Heart left ventricle (tissue), 16 donors: ENCODE measurements around the gene RPS8. TPM values are rescaled to one million over a fixed set of nuclear protein-coding genes. Genes with fewer than 3 reads are reported as not detected.

Experiments used
- ATAC-seq, 4 donors: fragments of 200-7000 bp; cut with Tn5 transposase; one replicate each; pipeline ENCODE4 v1.9.1; 2020 to 2022; ENCODE audit warnings: moderate library complexity in 4 of 4, mild to moderate bottlenecking in 3 of 4, moderate number of reproducible peaks in 1 of 4
- DNase-seq, 5 donors: peaks; one replicate each; pipeline ENCODE4 v3.0.0-alpha.2; 2020
- H3K27ac ChIP-seq, 12 donors: fragments of 200-600 bp; sonication (generic) in 4 of 12; one replicate each; pipeline versions ENCODE4 v1.5.0 to v1.8.0; 2016 to 2022; ENCODE audit warnings: mild to moderate bottlenecking in 2 of 12
- H3K27me3 ChIP-seq, 9 donors: fragments of 200-600 bp; sonication (generic) in 2 of 9; one replicate each; pipeline versions ENCODE4 v1.5.1 to v1.8.0; 2016 to 2022; ENCODE audit warnings: mild to moderate bottlenecking in 3 of 9
- H3K36me3 ChIP-seq, 9 donors: fragments of 200-600 bp; sonication (generic) in 2 of 9; one replicate each; pipeline versions ENCODE4 v1.5.0 to v1.8.0; 2018 to 2022; ENCODE audit warnings: mild to moderate bottlenecking in 2 of 9
- H3K4me1 ChIP-seq, 12 donors: fragments of 200-600 bp; sonication (generic) in 4 of 12; one replicate each; pipeline versions ENCODE4 v1.5.0 to v1.8.0; 2016 to 2022; ENCODE audit warnings: mild to moderate bottlenecking in 3 of 12
- H3K4me3 ChIP-seq, 12 donors: fragments of 200-600 bp; sonication (generic) in 4 of 12; one replicate each; pipeline versions ENCODE4 v1.5.0 to v1.8.0; 2017 to 2022; ENCODE audit warnings: mild to moderate bottlenecking in 9 of 12, moderate library complexity in 4 of 12
- H3K9me3 ChIP-seq, 12 donors: fragments of 200-600 bp; sonication (generic) in 4 of 12; one replicate each; pipeline versions ENCODE4 v1.5.0 to v1.8.0; 2016 to 2022; ENCODE audit warnings: mild to moderate bottlenecking in 1 of 12
- POLR2A ChIP-seq, 2 donors: fragments of 450-650 bp; IDR thresholded peaks; one replicate each; pipeline ENCODE4 v1.6.1; 2017; ENCODE audit warnings: antibody characterized with exemption in 2 of 2, mild to moderate bottlenecking in 2 of 2, moderate library complexity in 2 of 2
- whole genome bisulfite sequencing, 4 donors: extraction: QIAGEN DNeasy Blood & Tissue Kit in 2 of 4; methylation state at CpG; one replicate each; pipeline versions ENCODE4 v1.1.5 to v1.1.7; 2013 to 2018; 5-methylcytosine and 5-hydroxymethylcytosine counted together
- intact Hi-C, 10 donors: fragments of 100-400 bp; cut with DNase I; formaldehyde crosslinking; loops; one replicate each; pipeline versions ENCODE4 v1.11.1 to v1.14.2; 2022
- polyA plus RNA-seq, 2 donors: library from polyadenylated mRNA; stranded (reverse); fragments of 200-250 nt; gene quantifications; one replicate each; pipeline ENCODE4 v1.2.3, GENCODE V29; 2013
- total RNA-seq, 9 donors: library from RNA; depleted of rRNA in 2 of 9; stranded (reverse); fragments of >200 nt in 2 of 9; fragmentation: NEBNext Ultra II Directional in 3 of 9; extraction: Animal tissue kit (Norgen Biotek cat#: 25700) in 3 of 9; gene quantifications; one replicate each; pipeline versions ENCODE4 v1.1.0 to v1.2.4, GENCODE V29; 2016 to 2023
- TF ChIP-seq, protein P1 (sequence below), 12 donors: fragments of 200-600 bp; sonication (generic) in 4 of 12; IDR thresholded peaks; one replicate each; pipeline versions ENCODE4 v1.5.0 to v1.8.0; 2018 to 2022; ENCODE audit warnings: antibody characterized with exemption in 12 of 12, mild to moderate bottlenecking in 5 of 12
- donor health status: ischemic (EF 13 %, LVEDD 7.1; RV severe dilation, severe dysfunction).
- donor health status: healthy with polysubstance abuse.
- donor health status: DM: no; HTN: yes; CAD: no.
- donor health status: DM: no; HTN: no; CAD: no.
- donor health status: ischemic (EF 25% LVEDD 6.9; RV normal size, moderate dysfunction).
- donor health status: ischemic (EF 25% LVEDD 5.7; RV mildly dilated, moderate dysfunction).
- donor health status: healthy.
- donor health status: DM: yes; HTN: yes; CAD: no.
- donor health status: ischemic (EF 35%, LVEDD 5.7; RV mildly dilated, moderate dysfunction).
- donor health status: nonischemic (EF 11% LVEDD 7.7; RV severe dilation, severe dysfunction).
- donor health status: DM: yes; HTN: yes; CAD: no.
- donor health status: PGD.
- donor health status: ischemic (EF 29% LVEDD 5.4; RV normal size, mild dysfunction).
- donor health status: nonischemic (EF 23%, LVEDD 6.1; RV moderate dilation, normal function).

RPS8 gene
- total and polyA plus RNA-seq, 11 donors, result 576 to 1,848 (median 967) TPM

- 1 to 4% (median 2%) methylated on average over 8 to 14 of the region's 14 CpGs for WGBS, 4 donors
- no peaks in the 10 kb centered on the region for H3K9me3 ChIP-seq
- peak overlapping the region in 3 of 12 donors; percentile 84 to 92 (median 89) for H3K27ac ChIP-seq
- ATAC-seq (no peak), DNase-seq (no peak)
- H3K36me3 ChIP-seq, result no peaks in the 10 kb centered on the region
- intact Hi-C loops, result no loop called here
- peaks cover 0 to 13% (median 8%) of the 10 kb centered on the region in 12 donors for H3K4me1 ChIP-seq
- TF ChIP-seq POLR2A (IDR thresholded peaks at IDR 0.05), result no peak
- no peaks in the 10 kb centered on the region for H3K27me3 ChIP-seq
- H3K4me3 ChIP-seq, result peak overlapping the region in 11 of 12 donors; percentile 30 to 69 (median 62)
These were observed 35.1 kb upstream of the RPS8 start for GRCh38 chr1:44740179-44740617.

- H3K4me3 ChIP-seq, result no peak overlapping the region
- peaks cover 0 to 14% (median 0%) of the 10 kb centered on the region in 9 donors for H3K36me3 ChIP-seq
- DNase-seq (no peak), ATAC-seq (no peak)
- intact Hi-C loops, result no loop called here
- 86 to 93% (median 92%) methylated on average over 1 of the region's 1 CpG for WGBS, 4 donors
- TF ChIP-seq, protein P1, sequence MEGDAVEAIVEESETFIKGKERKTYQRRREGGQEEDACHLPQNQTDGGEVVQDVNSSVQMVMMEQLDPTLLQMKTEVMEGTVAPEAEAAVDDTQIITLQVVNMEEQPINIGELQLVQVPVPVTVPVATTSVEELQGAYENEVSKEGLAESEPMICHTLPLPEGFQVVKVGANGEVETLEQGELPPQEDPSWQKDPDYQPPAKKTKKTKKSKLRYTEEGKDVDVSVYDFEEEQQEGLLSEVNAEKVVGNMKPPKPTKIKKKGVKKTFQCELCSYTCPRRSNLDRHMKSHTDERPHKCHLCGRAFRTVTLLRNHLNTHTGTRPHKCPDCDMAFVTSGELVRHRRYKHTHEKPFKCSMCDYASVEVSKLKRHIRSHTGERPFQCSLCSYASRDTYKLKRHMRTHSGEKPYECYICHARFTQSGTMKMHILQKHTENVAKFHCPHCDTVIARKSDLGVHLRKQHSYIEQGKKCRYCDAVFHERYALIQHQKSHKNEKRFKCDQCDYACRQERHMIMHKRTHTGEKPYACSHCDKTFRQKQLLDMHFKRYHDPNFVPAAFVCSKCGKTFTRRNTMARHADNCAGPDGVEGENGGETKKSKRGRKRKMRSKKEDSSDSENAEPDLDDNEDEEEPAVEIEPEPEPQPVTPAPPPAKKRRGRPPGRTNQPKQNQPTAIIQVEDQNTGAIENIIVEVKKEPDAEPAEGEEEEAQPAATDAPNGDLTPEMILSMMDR (IDR thresholded peaks at IDR 0.05), result no peak
- no peak for TF ChIP-seq POLR2A (IDR thresholded peaks at IDR 0.05)
- H3K27me3 ChIP-seq, result no peaks in the 10 kb centered on the region
- H3K4me1 ChIP-seq, result peaks cover 0 to 13% (median 8%) of the 10 kb centered on the region in 12 donors
- H3K9me3 ChIP-seq, result no peaks in the 10 kb centered on the region
- H3K27ac ChIP-seq, result no peak overlapping the region
These were observed 32.1 kb upstream of the RPS8 start for GRCh38 chr1:44743211-44743610.

GRCh38 chr1:44747878-44748277, 27.5 kb upstream of the RPS8 start:
- TF ChIP-seq, protein P1 (IDR thresholded peaks at IDR 0.05), result no peak
- no peak for TF ChIP-seq POLR2A (IDR thresholded peaks at IDR 0.05)
- intact Hi-C loops, result no loop called here
- no peak overlapping the region for H3K4me3 ChIP-seq
- no peaks in the 10 kb centered on the region for H3K4me1 ChIP-seq
- 92 to 97% (median 96%) methylated on average over 3 of the region's 3 CpGs for WGBS, 4 donors
- H3K36me3 ChIP-seq, result peaks cover 0 to 44% (median 0%) of the 10 kb centered on the region in 9 donors
- H3K27ac ChIP-seq, result no peak overlapping the region
- no peaks in the 10 kb centered on the region for H3K9me3 ChIP-seq
- ATAC-seq, result no peak
- no peaks in the 10 kb centered on the region for H3K27me3 ChIP-seq
- no peak for DNase-seq

DNA sequence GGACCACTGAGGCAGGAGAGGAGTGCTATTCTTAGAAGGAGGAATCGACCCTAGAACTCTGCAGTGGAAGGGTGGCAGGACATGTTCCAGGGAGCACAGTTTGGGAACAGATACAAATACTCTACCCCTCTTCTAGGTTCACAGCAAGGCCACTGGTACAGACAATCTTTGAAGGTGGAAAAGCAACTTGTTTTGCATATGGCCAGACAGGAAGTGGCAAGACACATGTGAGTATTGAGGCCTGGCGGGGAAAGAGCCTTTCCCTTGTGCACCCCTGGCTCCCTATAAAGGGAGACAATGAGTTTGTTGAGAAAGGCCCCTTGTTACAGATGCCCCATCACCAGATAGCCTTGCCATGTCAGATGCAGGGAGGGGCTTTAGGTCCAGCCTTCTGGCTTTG, 17.9 kb upstream of the RPS8 start:
- peaks cover 0 to 5% (median 0%) of the 10 kb centered on the region in 12 donors for H3K4me1 ChIP-seq
- no peak for DNase-seq
- peaks cover 0 to 84% (median 0%) of the 10 kb centered on the region in 9 donors for H3K36me3 ChIP-seq
- intact Hi-C loops, result no loop called here
- TF ChIP-seq POLR2A (IDR thresholded peaks at IDR 0.05), result no peak
- TF ChIP-seq, protein P1 (IDR thresholded peaks at IDR 0.05), result no peak
- no peaks in the 10 kb centered on the region for H3K27me3 ChIP-seq
- H3K9me3 ChIP-seq, result no peaks in the 10 kb centered on the region
- WGBS, 4 donors, result 94 to 98% (median 97%) methylated on average over 2 of the region's 2 CpGs
- no peak overlapping the region for H3K4me3 ChIP-seq
- no peak for ATAC-seq
- H3K27ac ChIP-seq, result no peak overlapping the region

DNA sequence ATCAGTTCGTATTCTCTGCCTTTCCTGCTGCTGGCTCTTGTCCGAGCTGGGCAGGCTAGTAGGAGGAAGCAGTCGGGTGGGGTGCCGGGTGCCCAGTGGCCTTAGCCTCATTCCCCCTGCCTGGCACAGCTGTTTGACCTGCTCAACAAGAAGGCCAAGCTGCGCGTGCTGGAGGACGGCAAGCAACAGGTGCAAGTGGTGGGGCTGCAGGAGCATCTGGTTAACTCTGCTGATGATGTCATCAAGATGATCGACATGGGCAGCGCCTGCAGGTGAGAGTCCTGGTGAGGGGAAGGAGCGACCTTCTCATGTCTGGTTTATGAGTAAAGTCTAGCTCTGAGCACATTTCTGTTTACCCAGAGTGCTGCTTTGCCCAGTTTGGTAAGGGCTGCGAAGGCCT, 16.3 kb upstream of the RPS8 start:
- no peak overlapping the region for H3K27ac ChIP-seq

More for the DNA sequence above, 16.3 kb upstream of the RPS8 start:
- Histone ChIP-seq H3K4me1 (peaks cover 0 to 5% (median 0%) of the 10 kb centered on the region in 12 donors), H3K27me3 (no peaks in the 10 kb centered on the region), H3K9me3 (no peaks in the 10 kb centered on the region), H3K36me3 (peaks cover 0 to 82% (median 0%) of the 10 kb centered on the region in 9 donors), H3K4me3 (no peak overlapping the region)
- 86 to 93% (median 90%) methylated on average over 10 to 11 of the region's 11 CpGs for WGBS, 4 donors
- intact Hi-C loops, result no loop called here
- DNase-seq, result no peak
- no peak for TF ChIP-seq POLR2A (IDR thresholded peaks at IDR 0.05)
- TF ChIP-seq, protein P1 (IDR thresholded peaks at IDR 0.05), result no peak
- no peak for ATAC-seq
